ENCODE data around the gene PPP1R11.
A peak's percentile ranks its signal among the peaks of the same experiment; 100 is the strongest.

The PPP1R11 gene

GRCh38 chr6:30067460-30068139, 602 bp downstream of the PPP1R11 start:
- Histone ChIP-seq H2AFZ (ENCODE audit: low read depth) (peak overlapping the region; percentile 86), H3K27ac (peak overlapping the region; percentile 14; the same call in 1 of the 2 replicates), H4K20me1 (ENCODE audit: insufficient read depth) (no peaks in the 10 kb centered on the region), H3K79me2 (ENCODE audit: insufficient read depth, low read depth) (peaks cover 16% of the 10 kb centered on the region; the same call in 1 of the 2 replicates), H3K4me3 (IDR thresholded peaks at IDR 0.05; ENCODE audit: insufficient read depth, low read depth, low read length) (peak overlapping the region; percentile 43), H3K27me3 (ENCODE audit: insufficient read depth, low read depth) (no peaks in the 10 kb centered on the region), H3K4me1 (ENCODE audit: low read depth, poor library complexity, severe bottlenecking) (peaks cover 18% of the 10 kb centered on the region), H3K4me2 (peak overlapping the region; percentile 79), H3K36me3 (ENCODE audit: insufficient read depth) (no peaks in the 10 kb centered on the region), H3K9ac (peak overlapping the region; percentile 48; the same call in 1 of the 2 replicates)
- no peak for TF ChIP-seq CTCF (conservative IDR thresholded peaks at IDR 0.05; ENCODE audit: low read depth, low read length)

GRCh38 chr6:30071081-30071818, 4.3 kb downstream of the PPP1R11 start:
- H3K9ac ChIP-seq, result no peak overlapping the region
- no peak overlapping the region for H3K27ac ChIP-seq
- no peak for TF ChIP-seq CTCF (conservative IDR thresholded peaks at IDR 0.05; ENCODE audit: low read depth, low read length)
- H3K4me2 ChIP-seq, result no peak overlapping the region
- H2AFZ ChIP-seq (ENCODE audit: low read depth), result no peak overlapping the region
- H3K4me3 ChIP-seq (IDR thresholded peaks at IDR 0.05; ENCODE audit: insufficient read depth, low read depth, low read length), result no peak overlapping the region
- H3K4me1 ChIP-seq (ENCODE audit: low read depth, poor library complexity, severe bottlenecking), result peaks cover 9% of the 10 kb centered on the region
- no peaks in the 10 kb centered on the region for H4K20me1 ChIP-seq (ENCODE audit: insufficient read depth)
- no peaks in the 10 kb centered on the region for H3K27me3 ChIP-seq (ENCODE audit: insufficient read depth, low read depth)
- H3K79me2 ChIP-seq (ENCODE audit: insufficient read depth, low read depth), result peaks cover 10% of the 10 kb centered on the region; the same call in 1 of the 2 replicates
- no peaks in the 10 kb centered on the region for H3K36me3 ChIP-seq (ENCODE audit: insufficient read depth)

DNA sequence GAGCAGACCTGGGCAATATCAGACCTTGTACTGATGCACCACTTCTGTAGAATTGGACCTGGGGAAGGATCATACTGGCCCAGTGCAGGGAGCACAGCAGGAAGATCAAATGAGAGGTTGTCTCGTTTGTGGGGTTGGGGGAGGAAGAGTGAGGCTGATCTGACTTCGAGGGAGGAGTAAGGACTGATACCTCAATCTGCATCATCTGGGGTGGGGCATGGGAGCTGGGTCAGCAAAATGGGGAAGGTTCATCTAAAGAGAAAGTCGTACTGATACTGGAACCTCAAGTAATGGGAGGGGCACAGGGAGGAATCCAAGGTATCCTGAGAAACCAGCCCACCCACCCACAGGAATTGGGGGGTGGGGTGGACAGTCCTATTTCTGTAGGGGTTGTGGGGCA, 4.9 kb downstream of the PPP1R11 start:
- Histone ChIP-seq H3K27me3 (ENCODE audit: insufficient read depth, low read depth) (no peaks in the 10 kb centered on the region; the same call in 1 of the 2 replicates), H2AFZ (ENCODE audit: low read depth) (no peak overlapping the region), H3K79me2 (ENCODE audit: insufficient read depth, low read depth) (peaks cover 10% of the 10 kb centered on the region; the same call in 1 of the 2 replicates), H3K4me3 (IDR thresholded peaks at IDR 0.05; ENCODE audit: insufficient read depth, low read depth, low read length) (no peak overlapping the region), H4K20me1 (ENCODE audit: insufficient read depth) (no peaks in the 10 kb centered on the region), H3K36me3 (ENCODE audit: insufficient read depth) (no peaks in the 10 kb centered on the region), H3K4me2 (no peak overlapping the region), H3K9ac (no peak overlapping the region), H3K4me1 (ENCODE audit: low read depth, poor library complexity, severe bottlenecking) (peaks cover 8% of the 10 kb centered on the region), H3K27ac (no peak overlapping the region)
- TF ChIP-seq CTCF (conservative IDR thresholded peaks at IDR 0.05; ENCODE audit: low read depth, low read length), result no peak

DNA sequence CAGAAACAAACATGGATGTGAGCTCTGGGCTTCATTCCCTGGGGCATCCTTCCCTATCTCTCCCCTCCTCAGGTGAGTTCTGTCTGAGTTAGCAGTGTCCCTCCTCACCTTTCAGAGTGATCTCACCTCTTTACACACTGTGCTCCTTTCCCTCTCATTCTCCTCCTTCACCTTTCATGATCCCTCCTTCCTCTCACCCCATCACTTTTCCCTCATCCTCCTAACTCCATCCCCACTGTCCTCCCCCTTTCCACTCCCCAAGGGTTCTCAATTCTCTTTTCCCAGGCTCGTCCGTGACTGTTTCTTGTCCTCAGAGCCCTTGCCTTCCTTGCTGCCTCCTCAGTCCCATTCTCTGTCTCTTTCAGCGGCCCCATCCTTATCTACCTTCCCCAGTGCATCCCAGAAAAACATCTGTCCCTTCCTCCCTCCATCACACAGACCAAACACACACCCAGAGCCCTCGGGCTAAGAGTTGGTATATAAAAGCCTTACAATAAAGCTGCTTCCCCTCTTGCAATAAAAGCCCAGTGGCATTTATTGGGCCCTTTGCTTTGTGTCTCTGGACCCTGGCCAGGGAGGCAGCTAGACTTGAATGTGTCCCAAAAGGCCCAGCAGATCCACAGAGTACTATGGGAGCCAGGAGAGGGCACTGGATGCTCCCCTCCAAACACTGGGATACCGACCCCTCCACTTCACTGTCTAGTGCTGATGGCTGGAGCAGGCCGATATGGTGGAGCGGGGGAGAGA, 6.7 kb downstream of the PPP1R11 start:
- H3K36me3 ChIP-seq (ENCODE audit: insufficient read depth), result no peaks in the 10 kb centered on the region
- no peak overlapping the region for H3K9ac ChIP-seq
- H3K4me3 ChIP-seq (IDR thresholded peaks at IDR 0.05; ENCODE audit: insufficient read depth, low read depth, low read length), result no peak overlapping the region
- H3K27ac ChIP-seq, result no peak overlapping the region
- no peak overlapping the region for H3K4me2 ChIP-seq
- TF ChIP-seq CTCF (conservative IDR thresholded peaks at IDR 0.05; ENCODE audit: low read depth, low read length), result no peak
- H3K27me3 ChIP-seq (ENCODE audit: insufficient read depth, low read depth), result no peaks in the 10 kb centered on the region; the same call in 1 of the 2 replicates
- H4K20me1 ChIP-seq (ENCODE audit: insufficient read depth), result no peaks in the 10 kb centered on the region
- H2AFZ ChIP-seq (ENCODE audit: low read depth), result no peak overlapping the region
- H3K4me1 ChIP-seq (ENCODE audit: low read depth, poor library complexity, severe bottlenecking), result no peaks in the 10 kb centered on the region
- H3K79me2 ChIP-seq (ENCODE audit: insufficient read depth, low read depth), result no peaks in the 10 kb centered on the region

Data from KMS-11 (cell line).